B cell (primary cell): Measurements from ENCODE around the gene CEP85. TPM values are rescaled to one million over a fixed set of nuclear protein-coding genes. Genes with fewer than 3 reads are reported as not detected.

Experiments
- ATAC-seq: fragments of 200-7000 bp; cut with Tn5 transposase; one replicate; pipeline ENCODE4 v1.10.0; 2021; ENCODE audit warnings: low read depth, mild to moderate bottlenecking, moderate number of reproducible peaks, moderate library complexity
- CTCF ChIA-PET: fragments of 350-600 bp; sonication (Branson Sonifier 250); formaldehyde crosslinking; loops from one replicate; lab custom pipeline; 2021; ENCODE audit warnings: antibody characterized with exemption, inconsistent platforms; lab: Charles Lee
- POLR2A ChIA-PET: fragments of 350-600 bp; sonication (Branson Sonifier 250); formaldehyde crosslinking; loops from one replicate; lab custom pipeline; 2021; ENCODE audit warnings: antibody characterized with exemption; lab: Charles Lee
- DNase-seq: peaks from one replicate; pipeline ENCODE4 v3.0.0; 2013
- H2AFZ ChIP-seq: 2 replicates; pipeline ENCODE4 v1.6.1; 2012; ENCODE audit warnings: mild to moderate bottlenecking, low read depth, low read length; ENCODE audit not compliant: insufficient read depth, poor library complexity, severe bottlenecking
- H3K27ac ChIP-seq, 2 donors: 1 replicate in 1 of 2; 2 replicates in 1 of 2; pipeline ENCODE4 v1.5.1; 2012 to 2013; ENCODE audit warnings: low read length in 2 of 2, mild to moderate bottlenecking in 2 of 2, moderate library complexity in 1 of 2
- H3K27me3 ChIP-seq, 4 experiments: fragments of 200-600 bp in 1 of 4; sonication (generic) in 1 of 4; replicated peaks in 1 of 4; 1 replicate in 2 of 4; 2 replicates in 2 of 4; pipeline versions ENCODE4 v1.6.1 to v1.7.0; 2013 to 2016; ENCODE audit warnings: low read length in 3 of 4, mild to moderate bottlenecking in 2 of 4, mixed read lengths in 1 of 4, moderate library complexity in 1 of 4; ENCODE audit not compliant: insufficient read depth in 4 of 4, control insufficient read depth in 3 of 4; ENCODE audit errors: control extremely low read depth in 1 of 4
- H3K36me3 ChIP-seq, 2 experiments: replicated peaks in 1 of 2; 1 replicate in 1 of 2; 2 replicates in 1 of 2; pipeline versions ENCODE4 v1.6.1 to v1.7.1; 2013; ENCODE audit warnings: low read length in 1 of 2; ENCODE audit not compliant: insufficient read depth in 2 of 2, control insufficient read depth in 1 of 2; ENCODE audit errors: control extremely low read depth in 1 of 2, extremely low read depth in 1 of 2
- H3K4me1 ChIP-seq, 2 donors: fragments of 200-600 bp in 1 of 2; sonication (generic) in 1 of 2; 1 replicate in 1 of 2; 2 replicates in 1 of 2; pipeline versions ENCODE4 v1.5.1 to v1.6.1; 2013 to 2017; ENCODE audit warnings: low read length in 2 of 2; ENCODE audit not compliant: control insufficient read depth in 2 of 2, insufficient read depth in 2 of 2
- H3K4me2 ChIP-seq: replicated peaks from 2 replicates; pipeline ENCODE3; 2012; ENCODE audit warnings: mild to moderate bottlenecking, low read depth, low read length; ENCODE audit not compliant: poor library complexity, severe bottlenecking
- H3K4me3 ChIP-seq, 5 experiments: fragments of 200-600 bp in 1 of 5; sonication (generic) in 1 of 5; 1 replicate in 3 of 5; 2 replicates in 2 of 5; pipeline versions ENCODE4 v1.5.1 to v1.7.0; 2011 to 2016; ENCODE audit warnings: low read length in 4 of 5, mild to moderate bottlenecking in 4 of 5, low read depth in 2 of 5, control low read depth in 1 of 5, moderate library complexity in 1 of 5; ENCODE audit not compliant: insufficient read depth in 1 of 5; ENCODE audit errors: control extremely low read depth in 1 of 5, extremely low read depth in 1 of 5
- H3K79me2 ChIP-seq: fragments of 200-600 bp; sonication (generic); one replicate; pipeline ENCODE4 v1.6.0; 2016; ENCODE audit warnings: low read length; ENCODE audit not compliant: control insufficient read depth, insufficient read depth
- H3K9ac ChIP-seq: fragments of 200-600 bp; sonication (generic); 2 replicates; pipeline ENCODE4 v1.6.1; 2017; ENCODE audit warnings: mild to moderate bottlenecking, low read length, moderate library complexity
- H3K9me3 ChIP-seq, 3 donors: one replicate each; pipeline versions ENCODE4 v1.6.1 to v1.7.1; 2013; ENCODE audit warnings: low read length in 2 of 3; ENCODE audit not compliant: control insufficient read depth in 2 of 3, insufficient read depth in 1 of 3; ENCODE audit errors: control extremely low read depth in 1 of 3
- H4K20me1 ChIP-seq: 2 replicates; pipeline ENCODE4 v1.6.0; 2012; ENCODE audit warnings: mild to moderate bottlenecking, low read length; ENCODE audit not compliant: insufficient read depth, control insufficient read depth, poor library complexity, severe bottlenecking
- H3K27ac Mint-ChIP-seq: one replicate; pipeline ENCODE4 v1.8.0; 2021; ENCODE audit warnings: mixed read lengths
- H3K27me3 Mint-ChIP-seq: one replicate; pipeline ENCODE4 v1.8.0; 2021; ENCODE audit warnings: mixed read lengths
- H3K4me1 Mint-ChIP-seq: one replicate; pipeline ENCODE4 v1.8.0; 2021; ENCODE audit warnings: mixed read lengths
- H3K4me3 Mint-ChIP-seq: one replicate; pipeline ENCODE4 v1.8.0; 2021; ENCODE audit warnings: mixed read lengths
- H3K9me3 Mint-ChIP-seq: one replicate; pipeline ENCODE4 v1.8.0; 2022; ENCODE audit warnings: mixed read lengths; ENCODE audit not compliant: insufficient read depth
- EZH2 ChIP-seq: IDR thresholded peaks from 2 replicates; pipeline ENCODE4 v1.6.1; 2012; ENCODE audit warnings: borderline replicate concordance, low read depth, mild to moderate bottlenecking, moderate library complexity, low read length; ENCODE audit not compliant: insufficient read depth, poor library complexity, severe bottlenecking
- WGBS: methylation state at CpG from one replicate; pipeline ENCODE4 v1.1.5; 2013; ENCODE audit warnings: missing lambda C conversion rate; ENCODE audit not compliant: insufficient coverage; 5-methylcytosine and 5-hydroxymethylcytosine counted together
- intact Hi-C: fragments of 100-400 bp; cut with micrococcal nuclease; formaldehyde crosslinking; loops from one replicate; pipeline ENCODE4 v1.10.0; 2022
- polyA plus RNA-seq: library from polyadenylated mRNA; depleted of rRNA; stranded (reverse); fragments of >200 nt; gene quantifications from 2 replicates; pipeline ENCODE4 v1.2.3, GENCODE V29; 2012
- total RNA-seq, 2 donors: library from RNA; stranded (reverse); fragments of 120-200 nt in 1 of 2; gene quantifications; 1 replicate in 1 of 2; 2 replicates in 1 of 2; pipeline versions ENCODE4 v1.2.3 to v1.2.4, GENCODE V29; 2013 to 2022
- TF ChIP-seq, protein P1 (sequence below): fragments of 200-600 bp; IDR thresholded peaks from one replicate; pipeline ENCODE4 v1.8.0; 2022; ENCODE audit warnings: antibody characterized with exemption, mild to moderate bottlenecking

CEP85 gene
- total and polyA plus RNA-seq, 2 donors (not counting 1 experiment from before 2014, with no cell fraction given), result 16.2 to 16.3 TPM

DNA sequence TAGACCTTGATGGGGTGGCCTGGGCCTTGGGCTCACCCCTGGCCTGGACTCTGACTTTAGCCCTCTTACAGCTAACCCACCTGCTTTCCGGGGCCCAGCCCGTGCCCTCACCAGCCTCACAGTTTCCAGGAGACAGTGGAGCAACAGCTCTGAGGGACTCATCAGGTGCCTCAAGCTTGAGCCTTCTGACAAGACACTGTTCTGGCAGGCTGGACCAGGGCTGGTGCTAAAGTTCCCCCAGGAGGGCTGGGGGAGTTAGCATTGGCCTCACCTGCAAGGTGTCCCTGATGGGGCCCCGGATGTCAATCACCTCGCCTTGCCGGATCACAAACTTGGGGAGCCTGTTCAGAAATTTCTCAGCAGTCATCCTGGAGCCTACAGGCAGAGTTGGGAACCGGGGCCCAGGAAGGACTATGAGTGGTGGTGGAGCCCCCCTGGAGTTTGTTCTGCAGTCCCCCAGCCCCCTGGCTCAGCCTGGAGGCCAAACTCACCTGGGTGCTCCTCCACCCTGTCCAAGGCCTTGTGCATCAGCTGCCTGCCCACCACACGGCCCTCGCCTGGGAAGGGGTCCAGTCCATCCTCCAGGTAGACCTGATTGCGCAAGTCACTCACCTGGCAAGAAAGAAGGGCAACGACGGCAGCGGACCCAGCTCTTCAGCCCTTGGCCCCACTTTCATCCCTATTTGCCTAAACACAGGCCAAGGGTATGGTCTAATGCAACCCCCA, 50.0 kb downstream of the CEP85 start:
- intact Hi-C loops, result loop anchor here (1.0 to 10.0 kb wide), 3 partner anchors 8 to 1891 kb away; partner anchors contain the start of genes PDIK1L and PTAFR
- TF ChIP-seq, protein P1, sequence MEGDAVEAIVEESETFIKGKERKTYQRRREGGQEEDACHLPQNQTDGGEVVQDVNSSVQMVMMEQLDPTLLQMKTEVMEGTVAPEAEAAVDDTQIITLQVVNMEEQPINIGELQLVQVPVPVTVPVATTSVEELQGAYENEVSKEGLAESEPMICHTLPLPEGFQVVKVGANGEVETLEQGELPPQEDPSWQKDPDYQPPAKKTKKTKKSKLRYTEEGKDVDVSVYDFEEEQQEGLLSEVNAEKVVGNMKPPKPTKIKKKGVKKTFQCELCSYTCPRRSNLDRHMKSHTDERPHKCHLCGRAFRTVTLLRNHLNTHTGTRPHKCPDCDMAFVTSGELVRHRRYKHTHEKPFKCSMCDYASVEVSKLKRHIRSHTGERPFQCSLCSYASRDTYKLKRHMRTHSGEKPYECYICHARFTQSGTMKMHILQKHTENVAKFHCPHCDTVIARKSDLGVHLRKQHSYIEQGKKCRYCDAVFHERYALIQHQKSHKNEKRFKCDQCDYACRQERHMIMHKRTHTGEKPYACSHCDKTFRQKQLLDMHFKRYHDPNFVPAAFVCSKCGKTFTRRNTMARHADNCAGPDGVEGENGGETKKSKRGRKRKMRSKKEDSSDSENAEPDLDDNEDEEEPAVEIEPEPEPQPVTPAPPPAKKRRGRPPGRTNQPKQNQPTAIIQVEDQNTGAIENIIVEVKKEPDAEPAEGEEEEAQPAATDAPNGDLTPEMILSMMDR, result no peak
- no peak for TF ChIP-seq EZH2
- H3K4me1 Mint-ChIP-seq, result peaks cover 88% of the 10 kb centered on the region
- Histone ChIP-seq H3K27me3 (no peaks in the 10 kb centered on the region), H4K20me1 (peaks cover 22% of the 10 kb centered on the region), H3K4me1 (peaks cover 76 to 88% of the 10 kb centered on the region in 2 donors), H3K27ac (peak overlapping the region; percentile 93 to 96), H3K36me3 (peaks cover 2 to 19% of the 10 kb centered on the region in 2 experiments), H3K4me2 (peak overlapping the region; percentile 65), H2AFZ (peak overlapping the region; percentile 41), H3K9me3 (no peaks in the 10 kb centered on the region), H3K79me2 (peaks cover 43% of the 10 kb centered on the region), H3K4me3 (peak overlapping the region in 1 of 5 experiments; percentile 19), H3K9ac (peak overlapping the region; percentile 17)
- CTCF ChIA-PET, result interaction anchor here (0.6 to 26.4 kb wide), 16 partner anchors 7 to 333 kb away, joined by 3 to 1400 read pairs (median 6); partner anchors contain the start of genes CD52, CEP85, DHDDS and SH3BGRL3
- peak overlapping the region; percentile 87 for H3K4me3 Mint-ChIP-seq
- WGBS, result 76% methylated on average over 12 of the region's 12 CpGs
- H3K27ac Mint-ChIP-seq, result peak overlapping the region; percentile 97
- POLR2A ChIA-PET, result interaction anchor here (0.5 to 21.9 kb wide), 12 partner anchors 8 to 424 kb away, joined by 3 to 1239 read pairs (median 6); partner anchors contain the start of genes CD52, CEP85, DHDDS and UBXN11
- ATAC-seq, result no peak
- no peaks in the 10 kb centered on the region for H3K27me3 Mint-ChIP-seq
- no peaks in the 10 kb centered on the region for H3K9me3 Mint-ChIP-seq
- no peak for DNase-seq
